HepG2 (cell line): Measurements from ENCODE around the gene CES3. TPM values are rescaled to one million over a fixed set of nuclear protein-coding genes. Genes with fewer than 3 reads are reported as not detected.

Experiments
- AGO1 ChIP-seq: fragments of 200-400 bp; formaldehyde crosslinking; IDR thresholded peaks from 2 replicates; pipeline ENCODE4 v1.6.1; 2017; ENCODE audit warnings: mild to moderate bottlenecking, low read depth, low read length, moderate library complexity; ENCODE audit not compliant: poor library complexity, severe bottlenecking
- ATM ChIP-seq: fragments of 450-650 bp; IDR thresholded peaks from 2 replicates; pipeline ENCODE4 v1.7.1; 2017; ENCODE audit warnings: mild to moderate bottlenecking, borderline replicate concordance
- CBX2 ChIP-seq, 2 experiments: fragments of 200-600 bp in 1 of 2; sonication (generic); formaldehyde crosslinking in 1 of 2; IDR thresholded peaks; 2 replicates each; pipeline versions ENCODE4 v1.7.0 to v1.8.1; 2018 to 2022; ENCODE audit warnings: low read depth in 2 of 2, low read length in 1 of 2, mild to moderate bottlenecking in 1 of 2, missing genetic modification reagents in 1 of 2
- HDAC2 ChIP-seq: sonication (generic); formaldehyde crosslinking; IDR thresholded peaks from 2 replicates; pipeline ENCODE4 v1.4.0; 2020; ENCODE audit warnings: missing genetic modification reagents
- ISL2 ChIP-seq: sonication (generic); formaldehyde crosslinking; IDR thresholded peaks from 2 replicates; pipeline ENCODE4 v1.5.0; 2020; ENCODE audit warnings: missing genetic modification reagents
- MXI1 ChIP-seq: IDR thresholded peaks from 3 replicates; pipeline ENCODE4 v1.6.1; 2012; ENCODE audit warnings: low read depth, low read length, inconsistent platforms, borderline replicate concordance
- SP2 ChIP-seq: sonication (generic); formaldehyde crosslinking; IDR thresholded peaks from 2 replicates; pipeline ENCODE4 v1.5.1; 2020; ENCODE audit warnings: mild to moderate bottlenecking, missing genetic modification reagents
- THAP11 ChIP-seq: IDR thresholded peaks from 2 replicates; pipeline ENCODE4 v1.6.1; 2016; ENCODE audit warnings: missing biosample characterization, missing genetic modification reagents
- ZFP36L1 ChIP-seq: sonication (generic); formaldehyde crosslinking; IDR thresholded peaks from 2 replicates; pipeline ENCODE4 v1.8.0; 2022; ENCODE audit warnings: mild to moderate bottlenecking, missing genetic modification reagents, moderate library complexity
- ZFP82 ChIP-seq: sonication (generic); formaldehyde crosslinking; IDR thresholded peaks from 2 replicates; pipeline ENCODE4 v1.5.1; 2020; ENCODE audit warnings: mild to moderate bottlenecking, missing genetic modification reagents, borderline replicate concordance
- ZNF652 ChIP-seq: IDR thresholded peaks from 2 replicates; pipeline ENCODE4 v1.6.1; 2016; ENCODE audit warnings: low read depth, borderline replicate concordance
- ZNF747 ChIP-seq: sonication (generic); formaldehyde crosslinking; IDR thresholded peaks from 2 replicates; pipeline ENCODE4 v1.8.1; 2023; ENCODE audit warnings: missing genetic modification reagents, mild to moderate bottlenecking, borderline replicate concordance
- ZNF761 ChIP-seq: sonication (generic); formaldehyde crosslinking; conservative IDR thresholded peaks from 2 replicates; pipeline ENCODE4 v1.4.0; 2020; ENCODE audit warnings: mild to moderate bottlenecking, missing genetic modification reagents
- ZNF83 ChIP-seq: sonication (generic); formaldehyde crosslinking; IDR thresholded peaks from 2 replicates; pipeline ENCODE4 v1.4.0; 2020; ENCODE audit warnings: missing genetic modification reagents, mild to moderate bottlenecking, borderline replicate concordance
- polyA plus RNA-seq, 8 experiments: library from polyadenylated mRNA; depleted of rRNA in 3 of 8; stranded (reverse) in 7 of 8; unstranded in 1 of 8; fragments of >200 nt; fragmentation: Illumina TruSeq in 4 of 8; extraction: Trizol in 4 of 8; gene quantifications; 2 replicates each; pipeline versions ENCODE4 v1.2.1 to v1.2.3, GENCODE V29; 2011 to 2016; ENCODE audit warnings: low read depth in 4 of 8, missing spikeins in 1 of 8, mixed read lengths in 1 of 8; ENCODE audit not compliant: insufficient read depth in 1 of 8
- total RNA-seq, 5 experiments: library from RNA; depleted of rRNA; stranded (reverse); fragments of >200 nt; fragmentation: Illumina TruSeq; extraction: Trizol; gene quantifications; 2 replicates each; pipeline ENCODE4 v1.2.3, GENCODE V29; 2016; ENCODE audit warnings: low read depth in 1 of 5
- TF ChIP-seq, protein P1 (sequence below): sonication (generic); formaldehyde crosslinking; IDR thresholded peaks from 2 replicates; pipeline ENCODE4 v1.5.0; 2020; ENCODE audit warnings: mild to moderate bottlenecking, missing genetic modification reagents
- TF ChIP-seq, protein P2 (sequence below): sonication (generic); formaldehyde crosslinking; IDR thresholded peaks from 2 replicates; pipeline ENCODE4 v1.8.1; 2023; ENCODE audit warnings: mild to moderate bottlenecking, moderate library complexity, missing genetic modification reagents
- TF ChIP-seq, protein P3 (sequence below): sonication (generic); formaldehyde crosslinking; IDR thresholded peaks from 2 replicates; pipeline ENCODE4 v1.5.1; 2020; ENCODE audit warnings: missing genetic modification reagents, mild to moderate bottlenecking, borderline replicate concordance
- TF ChIP-seq, protein P4 (sequence below): sonication (generic); formaldehyde crosslinking; IDR thresholded peaks from 2 replicates; pipeline ENCODE4 v1.4.0; 2020; ENCODE audit warnings: mild to moderate bottlenecking, missing genetic modification reagents
- TF ChIP-seq, protein P5 (sequence below): sonication (generic); formaldehyde crosslinking; IDR thresholded peaks from 2 replicates; pipeline ENCODE4 v1.4.0; 2020; ENCODE audit warnings: missing genetic modification reagents

CES3 gene
- total and polyA plus RNA-seq, 2 of the 13 experiments (the other 11 are each of a cell fraction or from before 2014, with no cell fraction given), result 6.6 to 17.4 TPM

DNA sequence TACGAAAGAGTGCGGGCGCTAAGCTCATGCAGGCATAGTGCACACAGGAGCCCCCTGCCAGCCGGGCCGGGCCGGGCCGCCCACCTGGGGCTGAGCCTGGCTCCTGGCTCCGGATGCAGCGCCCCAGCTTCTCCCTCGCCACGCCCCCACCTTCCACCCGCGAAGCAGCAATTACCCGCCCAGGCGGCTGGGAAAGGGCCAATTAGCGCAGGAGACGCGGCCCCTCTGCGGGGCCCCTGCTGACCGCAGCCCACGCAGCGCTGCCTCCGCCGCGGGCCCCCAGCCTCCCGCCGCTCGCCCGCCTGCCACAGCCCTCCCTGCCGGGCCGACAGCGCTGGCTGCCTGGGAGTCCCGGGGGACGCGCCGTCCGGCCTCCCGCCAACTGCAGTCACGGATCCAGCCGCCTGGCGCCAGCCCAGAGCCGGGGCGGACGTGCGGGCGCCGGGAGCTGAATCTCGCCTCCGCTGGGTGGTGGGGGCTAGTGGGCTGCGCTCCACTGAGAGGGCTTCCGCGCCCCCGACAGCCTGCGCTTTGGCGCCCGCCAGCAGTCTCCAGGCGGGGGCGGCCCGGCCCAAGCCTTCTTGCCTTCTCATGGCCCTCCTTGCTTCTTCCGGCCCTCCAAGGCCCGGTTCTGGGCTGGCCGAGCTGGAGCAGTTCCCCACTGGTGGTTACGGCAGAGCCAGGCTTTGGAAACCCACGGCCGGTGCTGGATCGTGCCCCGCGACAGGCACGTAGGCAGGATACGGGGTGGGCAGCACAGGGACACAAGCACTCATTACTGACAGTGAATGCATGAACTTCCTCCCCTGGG is 53.0 kb downstream of the CES3 start (continued):
- TF ChIP-seq, protein P1, sequence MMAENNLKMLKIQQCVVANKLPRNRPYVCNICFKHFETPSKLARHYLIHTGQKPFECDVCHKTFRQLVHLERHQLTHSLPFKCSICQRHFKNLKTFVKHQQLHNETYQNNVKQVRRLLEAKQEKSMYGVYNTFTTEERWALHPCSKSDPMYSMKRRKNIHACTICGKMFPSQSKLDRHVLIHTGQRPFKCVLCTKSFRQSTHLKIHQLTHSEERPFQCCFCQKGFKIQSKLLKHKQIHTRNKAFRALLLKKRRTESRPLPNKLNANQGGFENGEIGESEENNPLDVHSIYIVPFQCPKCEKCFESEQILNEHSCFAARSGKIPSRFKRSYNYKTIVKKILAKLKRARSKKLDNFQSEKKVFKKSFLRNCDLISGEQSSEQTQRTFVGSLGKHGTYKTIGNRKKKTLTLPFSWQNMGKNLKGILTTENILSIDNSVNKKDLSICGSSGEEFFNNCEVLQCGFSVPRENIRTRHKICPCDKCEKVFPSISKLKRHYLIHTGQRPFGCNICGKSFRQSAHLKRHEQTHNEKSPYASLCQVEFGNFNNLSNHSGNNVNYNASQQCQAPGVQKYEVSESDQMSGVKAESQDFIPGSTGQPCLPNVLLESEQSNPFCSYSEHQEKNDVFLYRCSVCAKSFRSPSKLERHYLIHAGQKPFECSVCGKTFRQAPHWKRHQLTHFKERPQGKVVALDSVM (CRISPR knock-in tag), result peak; percentile 35; the same call in 1 of the 2 replicates
- TF ChIP-seq ZNF761 (CRISPR knock-in tag), result 0 out of 2 replicates have a peak, but pooled peaks have one; percentile 17
- TF ChIP-seq THAP11 (CRISPR knock-in tag), result peak; percentile 23; the same call in 1 of the 2 replicates
- TF ChIP-seq, protein P2, sequence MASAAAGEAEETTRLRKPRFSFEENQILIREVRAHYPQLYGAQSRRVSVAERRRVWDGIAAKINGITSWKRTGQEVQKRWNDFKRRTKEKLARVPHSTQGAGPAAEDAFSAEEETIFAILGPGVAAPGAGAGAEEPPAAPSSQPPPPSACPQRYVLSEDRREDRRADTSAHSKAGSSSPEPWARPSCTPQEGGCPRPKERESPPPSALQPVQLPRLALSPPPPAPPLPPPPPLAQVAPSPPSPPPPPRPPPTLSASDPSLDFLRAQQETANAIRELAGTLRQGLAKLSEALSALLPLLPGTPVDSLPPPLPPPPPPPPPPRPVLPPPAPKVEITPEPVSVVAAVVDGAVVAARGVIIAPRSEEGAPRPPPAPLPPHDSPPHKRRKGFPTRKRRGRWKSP (CRISPR knock-in tag), result peak; percentile 81
- TF ChIP-seq ATM, result no peak
- TF ChIP-seq, protein P3, sequence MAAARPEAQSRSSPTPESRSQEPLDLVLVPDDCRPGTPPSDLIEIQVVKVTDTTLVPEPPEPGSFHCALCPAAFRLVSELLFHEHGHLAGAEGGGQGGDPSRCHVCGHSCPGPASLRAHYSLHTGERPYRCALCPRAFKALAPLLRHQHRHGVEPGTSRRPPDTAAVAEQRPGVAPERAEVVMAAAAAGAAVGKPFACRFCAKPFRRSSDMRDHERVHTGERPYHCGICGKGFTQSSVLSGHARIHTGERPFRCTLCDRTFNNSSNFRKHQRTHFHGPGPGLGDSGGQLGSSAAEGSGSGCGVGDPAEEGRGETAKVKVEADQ (CRISPR knock-in tag), result peak; percentile 55; the same call in 1 of the 2 replicates
- peak; percentile 64; the same call in 1 of the 2 replicates for TF ChIP-seq ZNF652 (CRISPR knock-in tag)
- TF ChIP-seq ZNF83 (CRISPR knock-in tag), result no peak
- TF ChIP-seq ZFP82 (CRISPR knock-in tag), result no peak
- TF ChIP-seq, protein P4, sequence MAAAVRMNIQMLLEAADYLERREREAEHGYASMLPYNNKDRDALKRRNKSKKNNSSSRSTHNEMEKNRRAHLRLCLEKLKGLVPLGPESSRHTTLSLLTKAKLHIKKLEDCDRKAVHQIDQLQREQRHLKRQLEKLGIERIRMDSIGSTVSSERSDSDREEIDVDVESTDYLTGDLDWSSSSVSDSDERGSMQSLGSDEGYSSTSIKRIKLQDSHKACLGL (CRISPR knock-in tag), result peak; percentile 66; the same call in 1 of the 2 replicates
- 0 out of 2 replicates have a peak, but pooled peaks have one; percentile 9 for TF ChIP-seq HDAC2 (CRISPR knock-in tag)
- 0 out of 2 replicates have a peak, but pooled peaks have one; percentile 43 for TF ChIP-seq SP2
- TF ChIP-seq ISL2 (CRISPR knock-in tag), result no peak
- peak; percentile 26 for TF ChIP-seq AGO1
- peak; percentile 39; the same call in 1 of the 2 replicates for TF ChIP-seq ZFP36L1 (CRISPR knock-in tag)
- TF ChIP-seq, protein P5, sequence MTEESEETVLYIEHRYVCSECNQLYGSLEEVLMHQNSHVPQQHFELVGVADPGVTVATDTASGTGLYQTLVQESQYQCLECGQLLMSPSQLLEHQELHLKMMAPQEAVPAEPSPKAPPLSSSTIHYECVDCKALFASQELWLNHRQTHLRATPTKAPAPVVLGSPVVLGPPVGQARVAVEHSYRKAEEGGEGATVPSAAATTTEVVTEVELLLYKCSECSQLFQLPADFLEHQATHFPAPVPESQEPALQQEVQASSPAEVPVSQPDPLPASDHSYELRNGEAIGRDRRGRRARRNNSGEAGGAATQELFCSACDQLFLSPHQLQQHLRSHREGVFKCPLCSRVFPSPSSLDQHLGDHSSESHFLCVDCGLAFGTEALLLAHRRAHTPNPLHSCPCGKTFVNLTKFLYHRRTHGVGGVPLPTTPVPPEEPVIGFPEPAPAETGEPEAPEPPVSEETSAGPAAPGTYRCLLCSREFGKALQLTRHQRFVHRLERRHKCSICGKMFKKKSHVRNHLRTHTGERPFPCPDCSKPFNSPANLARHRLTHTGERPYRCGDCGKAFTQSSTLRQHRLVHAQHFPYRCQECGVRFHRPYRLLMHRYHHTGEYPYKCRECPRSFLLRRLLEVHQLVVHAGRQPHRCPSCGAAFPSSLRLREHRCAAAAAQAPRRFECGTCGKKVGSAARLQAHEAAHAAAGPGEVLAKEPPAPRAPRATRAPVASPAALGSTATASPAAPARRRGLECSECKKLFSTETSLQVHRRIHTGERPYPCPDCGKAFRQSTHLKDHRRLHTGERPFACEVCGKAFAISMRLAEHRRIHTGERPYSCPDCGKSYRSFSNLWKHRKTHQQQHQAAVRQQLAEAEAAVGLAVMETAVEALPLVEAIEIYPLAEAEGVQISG (CRISPR knock-in tag), result peak; percentile 47; the same call in 1 of the 2 replicates
- TF ChIP-seq CBX2 (IDR thresholded peaks at IDR 0.05; ENCODE audit: low read depth, low read length), result no peak
- TF ChIP-seq CBX2 (CRISPR knock-in tag; IDR thresholded peaks at IDR 0.05; ENCODE audit: low read depth), result 0 out of 2 replicates have a peak, but pooled peaks have one; percentile 37
- peak; percentile 33; the same call in 1 of the 2 replicates for TF ChIP-seq ZNF747
- TF ChIP-seq MXI1, result peak; percentile 40; the same call in 1 of the 3 replicates
